ENCODE measurements around the gene AGPAT2.

GRCh38 chr9:136729926-136730325 lies 42.7 kb upstream of the AGPAT2 start:
- TF ChIP-seq CTCF (IDR thresholded peaks at IDR 0.05): no peak
- TF ChIP-seq POLR2A (IDR thresholded peaks at IDR 0.05): no peak

Measured in body of pancreas (tissue), 4 donors.